Endothelial cell of umbilical vein (primary cell): ENCODE measurements around the gene DMRT1. TPM values are rescaled to one million over a fixed set of nuclear protein-coding genes. Genes with fewer than 3 reads are reported as not detected.

Experiments used
- BruUV-seq: library from RNA; stranded (reverse); fragments of 400-500 nt; replicated peaks from 2 replicates; lab custom pipeline; 2021; lab: Mats Ljungman, UMichigan
- CTCF ChIA-PET: fragments of 300-600, 350-600 bp; sonication (Branson Sonifier 250); formaldehyde crosslinking; loops from one replicate; lab custom pipeline; 2021; ENCODE audit warnings: antibody characterized with exemption, inconsistent platforms; lab: Charles Lee
- POLR2A ChIA-PET: fragments of 300-600, 350-600 bp; sonication (Branson Sonifier 250); formaldehyde crosslinking; loops from one replicate; lab custom pipeline; 2021; ENCODE audit warnings: antibody characterized with exemption, inconsistent platforms; lab: Charles Lee
- DNase-seq: peaks from one replicate; pipeline ENCODE4 v3.0.0-alpha.2; 2011; ENCODE audit warnings: low read depth, low spot score
- FAIRE-seq: peaks from 2 replicates; lab custom pipeline; 2011; peaks lifted over from hg19 to GRCh38; lab: Jason Lieb, UNC
- H2AFZ ChIP-seq: 2 replicates; pipeline ENCODE4 v1.6.0; 2012; ENCODE audit warnings: low read depth, low read length, control low read depth, inconsistent platforms
- H3K27ac ChIP-seq: 2 replicates; pipeline ENCODE4 v1.5.1; 2011; ENCODE audit warnings: low read depth, mild to moderate bottlenecking, control low read depth, low read length, moderate library complexity; ENCODE audit not compliant: insufficient read depth
- H3K27me3 ChIP-seq, 2 experiments: 2 replicates each; pipeline versions ENCODE4 v1.6.0 to v1.6.1; 2011; ENCODE audit warnings: low read length in 2 of 2, mixed read lengths in 1 of 2; ENCODE audit not compliant: control insufficient read depth in 2 of 2, insufficient read depth in 2 of 2
- H3K36me3 ChIP-seq, 2 experiments: 2 replicates in 1 of 2; 3 replicates in 1 of 2; pipeline ENCODE4 v1.5.1; 2011; ENCODE audit warnings: low read length in 2 of 2, mild to moderate bottlenecking in 1 of 2, moderate library complexity in 1 of 2; ENCODE audit not compliant: control insufficient read depth in 2 of 2, insufficient read depth in 2 of 2; ENCODE audit errors: extremely low read depth in 1 of 2
- H3K4me1 ChIP-seq: 3 replicates; pipeline ENCODE4 v1.5.1; 2011; ENCODE audit warnings: mild to moderate bottlenecking, low read length; ENCODE audit not compliant: control insufficient read depth, insufficient read depth; ENCODE audit errors: extremely low read depth
- H3K4me2 ChIP-seq: 2 replicates; pipeline ENCODE4 v1.6.1; 2011; ENCODE audit warnings: low read length, control low read depth, mixed read lengths; ENCODE audit not compliant: insufficient read depth
- H3K4me3 ChIP-seq, 3 experiments: fragments of 200-600 bp in 1 of 3; sonication (generic), shearing (Covaris generic) in 1 of 3; replicated peaks in 1 of 3; 2 replicates each; pipeline ENCODE4 v1.5.1; 2011 to 2016; ENCODE audit warnings: control low read depth in 3 of 3, low read length in 3 of 3, mild to moderate bottlenecking in 2 of 3, inconsistent platforms in 1 of 3, low read depth in 1 of 3, moderate library complexity in 1 of 3; ENCODE audit not compliant: insufficient read depth in 1 of 3
- H3K79me2 ChIP-seq: 2 replicates; pipeline ENCODE4 v1.6.0; 2012; ENCODE audit warnings: low read length, inconsistent platforms; ENCODE audit not compliant: control insufficient read depth, insufficient read depth
- H3K9ac ChIP-seq: replicated peaks from 2 replicates; pipeline ENCODE3; 2011; ENCODE audit warnings: low read length, control low read depth; ENCODE audit not compliant: insufficient read depth; ENCODE audit errors: extremely low read depth
- H3K9me1 ChIP-seq: replicated peaks from 3 replicates; pipeline ENCODE4 v1.6.0; 2011; ENCODE audit warnings: mild to moderate bottlenecking, low read length; ENCODE audit not compliant: control insufficient read depth, insufficient read depth; ENCODE audit errors: extremely low read depth
- H3K9me3 ChIP-seq: replicated peaks from 2 replicates; pipeline ENCODE4 v1.5.1; 2012; ENCODE audit warnings: low read length, inconsistent platforms; ENCODE audit not compliant: control insufficient read depth, insufficient read depth
- H4K20me1 ChIP-seq: replicated peaks from 2 replicates; pipeline ENCODE3; 2011; ENCODE audit warnings: mild to moderate bottlenecking, low read length; ENCODE audit not compliant: control insufficient read depth, insufficient read depth; ENCODE audit errors: extremely low read depth
- CTCF ChIP-seq, 2 donors: IDR thresholded peaks; 1 replicate in 1 of 2; 2 replicates in 1 of 2; pipeline ENCODE4 v1.5.1; 2011; ENCODE audit warnings: low read length in 2 of 2, mild to moderate bottlenecking in 2 of 2, moderate library complexity in 2 of 2, control low read depth in 1 of 2, inconsistent platforms in 1 of 2, low read depth in 1 of 2; ENCODE audit not compliant: insufficient read depth in 1 of 2; ENCODE audit errors: extremely low read depth in 1 of 2
- EZH2 ChIP-seq: IDR thresholded peaks from 2 replicates; pipeline ENCODE4 v1.6.1; 2012; ENCODE audit warnings: borderline replicate concordance, low read depth, mild to moderate bottlenecking, moderate library complexity, low read length, inconsistent platforms; ENCODE audit not compliant: severe bottlenecking
- FOS ChIP-seq: IDR thresholded peaks from 2 replicates; pipeline ENCODE4 v1.6.1; 2011; ENCODE audit warnings: mild to moderate bottlenecking, low read length, moderate library complexity, borderline replicate concordance; ENCODE audit not compliant: insufficient read depth
- GATA2 ChIP-seq: IDR thresholded peaks from 2 replicates; pipeline ENCODE4 v1.7.0; 2011; ENCODE audit warnings: low read depth, mild to moderate bottlenecking, moderate library complexity, mixed read lengths, low read length; ENCODE audit not compliant: insufficient read length, insufficient read depth
- JUN ChIP-seq: IDR thresholded peaks from 2 replicates; pipeline ENCODE4 v1.6.1; 2011; ENCODE audit warnings: borderline replicate concordance, low read depth; ENCODE audit not compliant: insufficient read length, insufficient read depth
- MAX ChIP-seq: IDR thresholded peaks from 2 replicates; pipeline ENCODE4 v1.6.1; 2011; ENCODE audit not compliant: insufficient read depth, insufficient read length
- MYC ChIP-seq: IDR thresholded peaks from one replicate; pipeline ENCODE4 v1.6.1; 2011; ENCODE audit warnings: mild to moderate bottlenecking, low read depth, low read length
- POLR2A ChIP-seq: IDR thresholded peaks from 2 replicates; pipeline ENCODE4 v1.6.1; 2012; ENCODE audit warnings: low read depth, mild to moderate bottlenecking, control low read depth, low read length
- POLR2AphosphoS5 ChIP-seq: IDR thresholded peaks from 2 replicates; pipeline ENCODE4 v1.6.1; 2012; ENCODE audit warnings: low read depth, mild to moderate bottlenecking, control low read depth, low read length, moderate library complexity; ENCODE audit not compliant: insufficient read depth
- dilution Hi-C: fragments of 300-500 bp; cut with MboI; formaldehyde crosslinking; loops from one replicate; pipeline ENCODE4 v1.15.0; 2019; ENCODE audit warnings: low sequenced_read_pairs; ENCODE audit not compliant: extremely low pct_ligation_motif_present
- intact Hi-C: fragments of 100-400 bp; cut with micrococcal nuclease; formaldehyde crosslinking; loops from one replicate; pipeline ENCODE4 v1.10.0; 2022
- polyA plus RNA-seq, 4 experiments: library from polyadenylated mRNA; depleted of rRNA in 3 of 4; stranded (reverse) in 3 of 4; unstranded in 1 of 4; fragments of >200 nt; gene quantifications; 2 replicates each; pipeline versions ENCODE4 v1.2.1 to v1.2.3, GENCODE V29; 2011 to 2012; ENCODE audit warnings: missing spikeins in 1 of 4
- total RNA-seq: library from RNA; stranded (reverse); gene quantifications from 2 replicates; pipeline ENCODE4 v1.2.3, GENCODE V29; 2021

DMRT1 gene
- total and polyA plus RNA-seq, 2 donors (not counting 3 experiments of a cell fraction or from before 2014, with no cell fraction given) = 0.08 to 0.20 TPM

- Histone ChIP-seq H3K4me2 (no peak overlapping the region), H4K20me1 (no peaks in the 10 kb centered on the region), H3K4me1 (no peaks in the 10 kb centered on the region), H3K9me1 (no peaks in the 10 kb centered on the region), H3K9me3 (no peaks in the 10 kb centered on the region), H3K36me3 (no peaks in the 10 kb centered on the region), H3K27ac (no peak overlapping the region), H3K4me3 (no peak overlapping the region), H2AFZ (no peak overlapping the region), H3K79me2 (no peaks in the 10 kb centered on the region), H3K9ac (no peak overlapping the region), H3K27me3 (no peaks in the 10 kb centered on the region)
- DNase-seq (no peak), FAIRE-seq (no peak)
- ChIA-PET POLR2A (no interaction called here), CTCF (no interaction called here)
- intact Hi-C loops = no loop called here
- dilution Hi-C loops = no loop called here
- no TSS peak for BruUV-seq
- TF ChIP-seq MAX = no peak
- no peak for TF ChIP-seq POLR2A
- no peak for TF ChIP-seq MYC
- no peak for TF ChIP-seq POLR2AphosphoS5
- TF ChIP-seq FOS = no peak
- no peak for TF ChIP-seq EZH2
- TF ChIP-seq JUN = no peak
- TF ChIP-seq CTCF (IDR thresholded peaks at IDR 0.05; ENCODE audit: extremely low read depth in 1 of 2, insufficient read depth in 1 of 2, low read depth in 1 of 2, low read length in 2 of 2) = no peak
- TF ChIP-seq GATA2 = no peak
These were observed 154.3 kb downstream of the DMRT1 start for GRCh38 chr9:995781-996180.
